Measurements from ENCODE around the gene KRTAP5-2. TPM values are rescaled to one million over a fixed set of nuclear protein-coding genes. Genes with fewer than 3 reads are reported as not detected.
"Not testable (repeated sequence)": the region's sequence is repeated elsewhere in the genome, so short reads cannot be mapped to it uniquely, and the experiment has no call there.

The KRTAP5-2 gene
- polyA plus RNA-seq, 3 donors: 0.18 TPM; not detected in 2

DNA sequence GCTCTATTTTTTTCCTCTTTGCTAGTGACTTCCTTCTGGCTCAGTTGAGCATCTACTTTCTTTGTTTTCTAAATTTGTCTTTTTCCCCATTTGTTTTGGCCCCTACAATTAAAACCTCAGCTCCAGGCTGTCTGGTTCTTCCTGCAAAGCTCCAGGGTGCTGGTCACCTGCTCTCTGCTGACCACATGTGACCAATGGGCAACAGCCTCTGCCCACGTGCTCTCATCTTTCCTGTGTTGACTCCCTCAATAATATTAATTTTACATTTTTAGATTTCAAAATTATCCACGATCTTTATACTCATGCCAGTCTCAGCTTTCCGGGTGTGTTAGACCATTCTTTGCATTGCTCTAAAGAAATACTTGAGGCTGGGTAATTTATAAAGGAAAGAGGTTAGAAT lies 312 bp upstream of the KRTAP5-2 start:
- WGBS, 3 donors: 79 to 93% (median 80%) methylated on average over 3 of the region's 3 CpGs
- H3K27ac ChIP-seq (ENCODE audit: low read depth, low read length): not testable (repeated sequence)

DNA sequence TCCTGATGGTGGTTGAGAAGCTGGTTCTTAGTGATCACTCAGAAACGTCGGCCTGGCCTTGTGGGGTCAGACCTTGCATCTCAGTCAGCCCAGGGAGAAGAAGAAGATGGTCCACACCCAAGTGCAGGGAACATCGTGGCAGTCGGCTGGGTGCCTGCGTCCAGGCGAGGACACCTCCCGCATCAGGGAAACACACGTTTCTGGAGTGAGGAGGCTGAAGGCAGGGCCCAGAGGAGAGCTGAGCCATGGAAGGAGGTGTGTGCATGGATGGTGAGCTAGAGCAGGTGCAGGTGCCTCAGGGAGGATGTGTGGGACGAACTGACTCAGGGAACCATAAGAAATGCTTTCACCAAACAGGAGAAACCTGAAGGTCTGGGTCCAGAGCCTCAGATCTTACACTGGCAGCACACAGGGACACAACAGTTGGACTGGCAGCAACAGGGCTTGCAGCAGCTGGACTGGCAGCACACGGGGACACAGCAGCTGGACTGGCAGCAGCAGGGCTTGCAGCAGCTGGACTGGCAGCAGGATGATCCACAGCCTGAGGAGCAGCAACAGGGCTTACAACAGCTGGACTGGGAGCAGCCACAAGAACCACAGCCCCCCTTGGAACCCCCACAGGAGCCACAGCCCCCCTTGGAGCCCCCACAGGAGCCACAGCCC lies 632 bp downstream of the KRTAP5-2 start:
- 80 to 91% (median 84%) methylated on average over 10 of the region's 10 CpGs for WGBS, 3 donors
- no peak overlapping the region for H3K27ac ChIP-seq (ENCODE audit: low read depth, low read length)

- not testable (repeated sequence) for H3K27ac ChIP-seq (ENCODE audit: low read depth, low read length)
- WGBS, 3 donors: 60 to 74% (median 63%) methylated on average over 19 of the region's 19 CpGs
Observed at GRCh38 chr11:1596576-1597121, 1.4 kb downstream of the KRTAP5-2 start.

GRCh38 chr11:1595994-1596575 lies 2.0 kb downstream of the KRTAP5-2 start:
- WGBS, 3 donors: 45 to 64% (median 47%) methylated on average over 11 of the region's 11 CpGs
- H3K27ac ChIP-seq (ENCODE audit: low read depth, low read length): not testable (repeated sequence)

DNA sequence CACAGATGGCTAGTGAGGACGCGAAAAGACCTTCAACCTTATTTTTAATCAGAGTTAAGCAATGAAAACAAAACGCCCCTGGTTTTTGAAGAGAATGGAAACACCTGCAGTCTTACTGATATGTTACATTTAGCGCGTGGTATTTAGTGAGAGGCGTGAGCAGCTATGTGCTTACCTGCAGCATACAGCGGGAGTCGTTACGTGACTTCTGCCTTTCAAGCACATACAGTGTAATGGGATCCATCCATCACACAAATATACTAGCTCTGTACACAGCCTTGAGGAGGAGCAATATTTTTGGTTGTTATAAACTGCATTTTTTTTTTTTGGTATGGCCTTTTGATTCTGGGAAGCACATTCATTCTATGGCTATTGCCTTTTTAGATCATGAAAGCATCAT lies 5.5 kb downstream of the KRTAP5-2 start:
- WGBS, 3 donors: 52 to 73% (median 66%) methylated on average over 9 of the region's 9 CpGs
- H3K27ac ChIP-seq (ENCODE audit: low read depth, low read length): no peak overlapping the region

DNA sequence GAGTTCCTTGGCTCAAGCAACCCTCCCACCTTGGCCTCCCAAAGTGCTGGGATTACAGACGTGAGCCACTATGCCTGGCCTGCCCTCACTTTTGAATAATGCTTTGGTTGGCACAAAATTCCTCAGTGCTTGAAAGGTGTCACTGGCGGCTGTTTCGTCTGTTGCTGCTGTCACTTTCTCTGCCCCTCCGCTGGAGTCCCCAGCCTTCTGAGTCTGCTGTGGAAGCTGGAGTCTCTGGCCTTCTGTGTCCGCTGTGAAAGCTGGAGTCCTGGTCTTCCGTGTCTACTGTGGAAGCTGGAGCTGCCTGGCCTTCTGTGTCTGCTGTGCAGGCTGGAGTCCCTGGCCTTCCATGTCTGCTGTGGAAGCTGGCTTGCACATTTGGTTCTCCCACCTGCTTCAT lies 8.1 kb downstream of the KRTAP5-2 start:
- H3K27ac ChIP-seq (ENCODE audit: low read depth, low read length): no peak overlapping the region
- 92 to 95% (median 94%) methylated on average over 6 of the region's 6 CpGs for WGBS, 3 donors

DNA sequence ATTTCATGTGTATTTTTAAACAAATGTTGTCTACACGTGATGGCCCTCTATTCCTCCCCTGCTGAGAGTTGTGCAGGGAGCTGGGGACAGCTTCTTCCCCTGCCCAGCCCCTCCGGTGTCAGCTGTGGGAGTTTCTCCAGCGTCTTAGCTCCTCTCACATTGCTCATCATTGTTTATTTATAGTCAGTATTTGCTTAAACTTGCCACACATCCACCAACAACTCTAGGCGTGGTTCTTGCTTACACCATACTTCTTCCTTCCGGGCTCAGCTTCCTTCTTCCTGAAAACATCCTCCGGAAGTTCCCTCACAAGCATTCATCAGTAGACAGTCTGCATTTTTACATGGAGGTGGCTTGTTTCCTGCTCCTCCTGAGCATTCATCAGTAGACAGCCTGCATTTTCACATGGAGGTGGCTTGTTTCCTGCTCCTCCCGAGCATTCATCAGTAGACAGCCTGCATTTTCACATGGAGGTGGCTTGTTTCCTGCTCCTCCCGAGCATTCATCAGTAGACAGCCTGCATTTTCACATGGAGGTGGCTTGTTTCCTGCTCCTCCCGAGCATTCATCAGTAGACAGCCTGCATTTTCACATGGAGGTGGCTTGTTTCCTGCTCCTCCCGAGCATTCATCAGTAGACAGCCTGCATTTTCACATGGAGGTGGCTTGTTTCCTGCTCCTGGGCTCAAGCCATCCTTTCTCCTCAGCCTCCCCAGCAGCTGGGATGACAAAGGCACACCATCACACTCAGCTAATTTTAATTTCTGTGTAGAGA lies 8.7 kb downstream of the KRTAP5-2 start:
- WGBS, 3 donors: 14 to 40% (median 21%) methylated on average over 7 to 8 of the region's 10 CpGs

DNA sequence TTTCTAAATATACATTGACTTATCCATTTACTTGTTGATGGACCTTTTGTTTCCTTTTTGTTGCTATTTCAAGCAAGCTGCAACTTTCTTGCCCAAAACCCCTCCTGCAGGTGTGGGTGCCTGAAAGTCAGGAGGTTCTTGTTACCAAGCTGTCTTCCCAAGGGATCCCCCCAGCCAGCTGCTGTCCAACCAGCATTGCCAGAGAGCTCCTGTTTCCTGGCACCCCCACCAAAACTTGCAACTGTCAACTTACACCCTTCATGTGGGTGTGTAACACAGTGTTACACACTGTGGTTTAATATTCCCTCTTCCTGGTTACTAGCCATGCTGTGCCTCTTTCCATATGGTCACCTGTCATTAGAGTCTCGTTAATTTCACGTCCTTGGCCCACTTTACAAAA lies 11.4 kb downstream of the KRTAP5-2 start:
- H3K27ac ChIP-seq (ENCODE audit: low read depth, low read length): no peak overlapping the region
- WGBS, 3 donors: 72 to 80% (median 79%) methylated on average over 2 of the region's 2 CpGs

More for the DNA sequence above, 8.7 kb downstream of the KRTAP5-2 start:
- not testable (repeated sequence) for H3K27ac ChIP-seq (ENCODE audit: low read depth, low read length)

- WGBS, 3 donors: 33 to 89% (median 50%) methylated on average over 8 to 9 of the region's 9 CpGs
- H3K27ac ChIP-seq (ENCODE audit: low read depth, low read length): not testable (repeated sequence)
Observed at GRCh38 chr11:1584661-1585370, 13.3 kb downstream of the KRTAP5-2 start, which contains the start of gene KRTAP5-1. KRTAP5-1 (minus strand) TSS chr11:1585283; CDS start chr11:1585249, 34 bp downstream.

DNA sequence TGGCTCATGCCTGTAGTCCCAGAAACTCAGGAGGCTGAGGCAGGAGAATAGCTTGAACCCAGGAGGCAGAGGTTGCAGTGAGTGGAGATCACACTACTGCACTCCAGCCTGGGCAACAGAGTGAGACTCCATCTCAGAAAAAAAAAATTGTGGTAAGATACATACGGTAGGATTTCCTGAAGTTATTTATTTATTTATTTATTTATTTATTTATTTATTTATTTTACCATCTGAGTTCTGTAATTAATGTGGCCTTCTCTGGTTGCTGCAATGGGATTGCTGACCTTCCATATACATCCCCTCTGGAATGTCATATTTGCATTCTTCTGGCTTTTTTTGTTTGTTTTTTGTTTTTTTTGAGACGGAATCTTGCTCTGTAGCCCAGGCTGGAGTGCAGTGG lies 15.2 kb downstream of the KRTAP5-2 start:
- not testable (repeated sequence) for H3K27ac ChIP-seq (ENCODE audit: low read depth, low read length)
- 65 to 80% (median 72%) methylated on average over 2 of the region's 2 CpGs for WGBS, 3 donors

DNA sequence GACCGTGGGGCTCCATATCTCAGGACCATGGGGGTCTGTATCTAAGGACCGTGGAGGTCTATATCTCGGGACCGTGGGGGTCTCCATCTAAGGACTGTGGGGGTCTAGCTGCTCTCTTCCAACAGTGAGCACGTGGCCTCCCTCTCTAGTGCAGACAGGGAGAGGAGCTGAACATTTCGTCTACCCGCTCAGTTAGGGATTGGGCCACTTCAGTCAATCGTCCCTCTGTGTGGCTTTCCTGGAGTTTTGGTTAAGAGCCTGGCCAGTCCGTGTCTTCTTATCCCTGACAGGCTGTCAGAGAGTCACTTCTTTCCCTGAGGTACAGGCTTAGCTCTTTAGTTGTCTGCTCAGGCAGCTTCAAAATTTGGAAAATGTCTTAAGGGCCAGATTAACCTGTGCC lies 16.1 kb downstream of the KRTAP5-2 start:
- WGBS, 3 donors: 83 to 87% (median 85%) methylated on average over 9 of the region's 9 CpGs
- H3K27ac ChIP-seq (ENCODE audit: low read depth, low read length): no peak overlapping the region

GRCh38 chr11:1576825-1577224 lies 21.3 kb downstream of the KRTAP5-2 start:
- H3K27ac ChIP-seq (ENCODE audit: low read depth, low read length): no peak overlapping the region
- WGBS, 3 donors: 78 to 89% (median 79%) methylated on average over 6 of the region's 6 CpGs

GRCh38 chr11:1575756-1576155 lies 22.3 kb downstream of the KRTAP5-2 start:
- 82 to 87% (median 84%) methylated on average over 16 of the region's 16 CpGs for WGBS, 3 donors
- not testable (repeated sequence) for H3K27ac ChIP-seq (ENCODE audit: low read depth, low read length)

- 14 to 18% (median 17%) methylated on average over 7 of the region's 7 CpGs for WGBS, 3 donors
- H3K27ac ChIP-seq (ENCODE audit: low read depth, low read length): no peak overlapping the region
Observed at GRCh38 chr11:1574933-1575242, 23.2 kb downstream of the KRTAP5-2 start.

GRCh38 chr11:1574238-1574932 lies 23.7 kb downstream of the KRTAP5-2 start:
- H3K27ac ChIP-seq (ENCODE audit: low read depth, low read length): no peak overlapping the region
- WGBS, 3 donors: 1 to 2% (median 2%) methylated on average over 54 to 64 of the region's 64 CpGs

DNA sequence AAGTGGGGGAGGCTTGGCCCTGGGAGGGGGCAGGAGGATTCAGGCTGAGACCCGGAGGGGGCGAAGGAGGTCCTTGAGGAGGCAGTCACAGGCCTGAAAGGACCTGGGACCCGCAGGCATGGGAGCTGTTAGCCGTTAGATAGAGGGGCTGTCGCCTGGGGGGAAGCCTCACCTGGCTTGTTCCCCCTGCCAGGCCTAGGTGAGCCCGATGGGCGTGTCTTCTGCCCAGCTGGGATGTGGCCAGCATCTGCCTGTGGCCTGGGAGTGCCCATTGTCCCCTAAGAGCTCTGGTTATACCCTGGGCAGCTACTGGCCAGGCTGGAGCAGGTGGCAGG lies 24.2 kb downstream of the KRTAP5-2 start:
- no peak overlapping the region for H3K27ac ChIP-seq (ENCODE audit: low read depth, low read length)
- WGBS, 3 donors: 8 to 14% (median 8%) methylated on average over 7 of the region's 7 CpGs

DNA sequence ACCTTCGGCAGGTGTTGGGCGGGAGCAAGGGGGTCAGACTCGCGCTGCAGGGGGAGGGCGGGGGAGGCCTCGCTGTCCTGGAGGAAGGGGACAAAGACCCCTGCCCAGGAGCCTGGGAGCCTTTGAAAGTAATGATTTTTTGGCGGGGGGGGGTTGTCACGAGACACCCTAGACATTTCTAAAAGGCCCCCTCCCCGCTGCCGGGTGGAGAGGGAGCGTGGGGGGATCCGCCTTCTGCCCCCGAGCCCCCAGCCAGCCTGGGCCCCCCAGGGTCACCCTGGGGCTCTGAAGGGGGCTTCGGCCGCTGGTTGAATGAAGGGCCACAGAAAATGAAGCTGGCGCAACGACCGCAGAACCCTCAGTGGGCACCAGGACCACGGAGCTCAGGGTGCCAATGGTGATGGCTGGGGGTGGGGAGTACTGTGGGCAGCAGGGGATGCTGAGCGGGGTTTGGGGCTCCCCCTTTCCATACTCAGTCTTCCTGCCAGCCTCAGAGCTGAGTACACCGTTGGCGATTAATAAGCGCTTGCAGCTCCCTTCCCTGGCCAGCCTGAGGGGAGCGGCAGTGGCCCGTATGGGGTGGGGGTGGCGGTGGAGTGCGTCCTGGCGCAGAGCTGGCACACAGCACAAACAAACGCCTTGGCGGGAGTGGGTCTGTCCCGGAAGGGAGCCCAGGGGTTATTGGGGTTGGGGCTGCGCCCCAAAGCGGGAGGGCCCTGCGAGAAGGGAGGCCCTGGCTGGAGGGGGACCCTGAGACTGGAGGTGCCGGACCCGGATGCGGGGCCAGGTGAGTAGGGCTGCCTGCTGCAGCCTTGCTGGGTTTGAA lies 24.8 kb downstream of the KRTAP5-2 start:
- no peak overlapping the region for H3K27ac ChIP-seq (ENCODE audit: low read depth, low read length)
- WGBS, 3 donors: 5 to 8% (median 5%) methylated on average over 33 to 36 of the region's 37 CpGs

Measured in adipose tissue (tissue), 3 donors.